Glutamatergic neuron (in vitro differentiated cells): ENCODE measurements around the gene SIGLEC7. TPM values are rescaled to one million over a fixed set of nuclear protein-coding genes. Genes with fewer than 3 reads are reported as not detected.

ENCODE experiments used
- DNase-seq: peaks from one replicate; pipeline ENCODE4 v3.0.0; 2022
- H3K27ac Mint-ChIP-seq: one replicate; pipeline ENCODE4 v1.8.0; 2020; ENCODE audit warnings: mild to moderate bottlenecking, mixed read lengths, inconsistent platforms; ENCODE audit not compliant: unreplicated experiment
- H3K27me3 Mint-ChIP-seq: one replicate; pipeline ENCODE4 v1.8.0; 2020; ENCODE audit warnings: mild to moderate bottlenecking, moderate library complexity, mixed read lengths, inconsistent platforms; ENCODE audit not compliant: unreplicated experiment
- H3K36me3 Mint-ChIP-seq: one replicate; pipeline ENCODE4 v1.8.0; 2020; ENCODE audit warnings: mild to moderate bottlenecking, mixed read lengths, inconsistent platforms; ENCODE audit not compliant: unreplicated experiment
- H3K4me1 Mint-ChIP-seq: one replicate; pipeline ENCODE4 v1.8.0; 2020; ENCODE audit warnings: mild to moderate bottlenecking, low read depth, mixed read lengths, inconsistent platforms; ENCODE audit not compliant: unreplicated experiment
- H3K4me3 Mint-ChIP-seq: one replicate; pipeline ENCODE4 v1.8.0; 2020; ENCODE audit warnings: mild to moderate bottlenecking, mixed read lengths, inconsistent platforms; ENCODE audit not compliant: unreplicated experiment
- H3K9me3 Mint-ChIP-seq: one replicate; pipeline ENCODE4 v1.8.0; 2020; ENCODE audit warnings: mild to moderate bottlenecking, moderate library complexity, mixed read lengths, inconsistent platforms; ENCODE audit not compliant: unreplicated experiment
- total RNA-seq: library from RNA; stranded (reverse); fragmentation: NEBNext Ultra II Directional; extraction: Animal tissue kit (Norgen Biotek cat#: 25700); gene quantifications from one replicate; pipeline ENCODE4 v1.2.1, GENCODE V29; 2021; ENCODE audit not compliant: unreplicated experiment
- TF ChIP-seq, protein P1 (sequence below): fragments of 200-600 bp; sonication (generic); IDR thresholded peaks from one replicate; pipeline ENCODE4 v1.5.0; 2021; ENCODE audit not compliant: partially characterized antibody, unreplicated experiment

Gene SIGLEC7
- total RNA-seq, 1 donor from 2014 or later: not detected

- Mint-ChIP-seq H3K36me3 (no peaks in the 10 kb centered on the region), H3K27ac (no peak overlapping the region), H3K4me1 (no peaks in the 10 kb centered on the region), H3K4me3 (no peak overlapping the region), H3K9me3 (no peaks in the 10 kb centered on the region), H3K27me3 (no peaks in the 10 kb centered on the region)
- DNase-seq: no peak
- TF ChIP-seq, protein P1, sequence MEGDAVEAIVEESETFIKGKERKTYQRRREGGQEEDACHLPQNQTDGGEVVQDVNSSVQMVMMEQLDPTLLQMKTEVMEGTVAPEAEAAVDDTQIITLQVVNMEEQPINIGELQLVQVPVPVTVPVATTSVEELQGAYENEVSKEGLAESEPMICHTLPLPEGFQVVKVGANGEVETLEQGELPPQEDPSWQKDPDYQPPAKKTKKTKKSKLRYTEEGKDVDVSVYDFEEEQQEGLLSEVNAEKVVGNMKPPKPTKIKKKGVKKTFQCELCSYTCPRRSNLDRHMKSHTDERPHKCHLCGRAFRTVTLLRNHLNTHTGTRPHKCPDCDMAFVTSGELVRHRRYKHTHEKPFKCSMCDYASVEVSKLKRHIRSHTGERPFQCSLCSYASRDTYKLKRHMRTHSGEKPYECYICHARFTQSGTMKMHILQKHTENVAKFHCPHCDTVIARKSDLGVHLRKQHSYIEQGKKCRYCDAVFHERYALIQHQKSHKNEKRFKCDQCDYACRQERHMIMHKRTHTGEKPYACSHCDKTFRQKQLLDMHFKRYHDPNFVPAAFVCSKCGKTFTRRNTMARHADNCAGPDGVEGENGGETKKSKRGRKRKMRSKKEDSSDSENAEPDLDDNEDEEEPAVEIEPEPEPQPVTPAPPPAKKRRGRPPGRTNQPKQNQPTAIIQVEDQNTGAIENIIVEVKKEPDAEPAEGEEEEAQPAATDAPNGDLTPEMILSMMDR: no peak
Measured at GRCh38 chr19:51116736-51117286, 25.3 kb upstream of the SIGLEC7 start.

- TF ChIP-seq, protein P1: no peak
- no peak for DNase-seq
- Mint-ChIP-seq H3K27ac (no peak overlapping the region), H3K4me1 (peaks cover 4% of the 10 kb centered on the region), H3K9me3 (no peaks in the 10 kb centered on the region), H3K4me3 (no peak overlapping the region), H3K27me3 (peaks cover 2% of the 10 kb centered on the region), H3K36me3 (no peaks in the 10 kb centered on the region)
Measured at GRCh38 chr19:51119101-51119500, 23.0 kb upstream of the SIGLEC7 start.

DNA sequence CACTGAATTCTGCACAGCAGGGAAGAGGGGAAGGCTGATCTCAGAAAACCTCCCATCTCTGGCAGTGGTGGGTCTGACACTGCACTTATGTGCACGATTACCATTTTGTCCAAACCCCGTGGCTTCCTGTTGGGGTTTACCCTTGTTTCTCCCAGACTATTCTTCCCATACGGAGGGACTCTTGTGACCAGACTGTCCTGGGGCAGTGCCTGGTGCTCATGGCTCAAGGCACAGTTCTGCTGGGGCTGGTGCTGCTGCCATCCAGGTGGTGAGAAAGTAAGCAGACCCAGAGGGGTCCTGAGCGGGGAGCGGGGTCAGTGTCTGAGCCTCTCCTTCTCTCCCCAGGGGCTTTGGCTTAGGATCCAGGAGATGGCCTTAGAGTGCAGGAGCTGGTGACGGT, 22.5 kb upstream of the SIGLEC7 start:
- H3K4me1 Mint-ChIP-seq: peaks cover 4% of the 10 kb centered on the region
- DNase-seq: no peak
- H3K36me3 Mint-ChIP-seq: no peaks in the 10 kb centered on the region
- H3K27ac Mint-ChIP-seq: no peak overlapping the region
- TF ChIP-seq, protein P1: no peak
- no peak overlapping the region for H3K4me3 Mint-ChIP-seq
- H3K9me3 Mint-ChIP-seq: no peaks in the 10 kb centered on the region
- H3K27me3 Mint-ChIP-seq: peaks cover 2% of the 10 kb centered on the region

DNA sequence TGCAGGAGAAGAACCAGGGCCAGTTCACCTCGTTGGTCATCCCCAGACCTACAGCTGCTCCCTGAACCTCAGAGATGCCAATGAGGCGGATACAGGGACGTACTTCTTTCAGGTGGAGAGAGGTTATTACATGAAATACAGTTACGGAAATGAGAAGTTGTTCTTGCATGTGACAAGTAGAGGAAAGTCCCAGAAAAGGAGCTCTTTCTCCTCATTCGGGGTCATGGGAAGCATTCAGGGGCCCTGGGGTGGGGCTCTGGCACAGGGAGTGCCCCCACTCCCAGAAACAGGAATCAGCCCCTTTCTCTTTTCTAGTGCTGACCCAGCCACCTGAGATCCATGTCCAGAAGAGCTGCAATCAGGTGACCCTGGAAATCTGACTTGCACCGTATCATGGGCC, 21.9 kb upstream of the SIGLEC7 start:
- peaks cover 7% of the 10 kb centered on the region for H3K4me1 Mint-ChIP-seq
- no peak overlapping the region for H3K4me3 Mint-ChIP-seq
- TF ChIP-seq, protein P1: no peak

DNA sequence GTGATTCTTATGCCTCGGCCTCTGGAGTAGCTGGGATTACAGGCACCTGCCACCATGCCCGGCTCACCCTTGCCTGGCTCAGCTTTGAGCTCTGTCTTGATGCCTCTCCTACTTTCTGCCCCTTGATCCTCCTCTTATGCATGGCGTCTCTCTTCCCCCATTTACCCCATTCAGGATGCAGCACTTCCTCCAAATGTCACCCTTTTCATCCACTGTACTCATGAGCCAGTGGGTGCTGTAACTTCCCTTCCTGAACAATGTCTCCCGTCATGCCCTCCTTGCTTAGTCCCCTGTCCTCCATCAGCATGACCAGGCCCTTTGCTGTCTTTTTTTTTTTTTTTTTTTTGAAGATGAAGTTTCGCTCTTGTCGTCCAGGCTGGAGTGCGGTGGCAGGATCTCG, 20.8 kb upstream of the SIGLEC7 start:
- no peaks in the 10 kb centered on the region for H3K36me3 Mint-ChIP-seq
- peaks cover 2% of the 10 kb centered on the region for H3K27me3 Mint-ChIP-seq
- no peak overlapping the region for H3K27ac Mint-ChIP-seq
- H3K9me3 Mint-ChIP-seq: no peaks in the 10 kb centered on the region
- TF ChIP-seq, protein P1: no peak
- no peak for DNase-seq
- peaks cover 7% of the 10 kb centered on the region for H3K4me1 Mint-ChIP-seq
- no peak overlapping the region for H3K4me3 Mint-ChIP-seq

More for the DNA sequence above, 21.9 kb upstream of the SIGLEC7 start:
- DNase-seq: no peak
- Mint-ChIP-seq H3K9me3 (no peaks in the 10 kb centered on the region), H3K36me3 (no peaks in the 10 kb centered on the region), H3K27ac (no peak overlapping the region), H3K27me3 (peaks cover 2% of the 10 kb centered on the region)
